OCI-LY7 (cell line): ENCODE data around the gene TMC7. TPM values are rescaled to one million over a fixed set of nuclear protein-coding genes. Genes with fewer than 3 reads are reported as not detected.

Experiments used
- BruUV-seq: library from RNA; stranded (reverse); fragments of 400-500 nt; replicated peaks from 2 replicates; lab custom pipeline; 2021; lab: Mats Ljungman, UMichigan
- CTCF ChIA-PET: fragments of 300-600 bp; sonication (Branson Sonifier 250); formaldehyde crosslinking; loops from one replicate; lab custom pipeline; 2022; ENCODE audit warnings: antibody characterized with exemption; ENCODE audit not compliant: unreplicated experiment; lab: Charles Lee
- POLR2A ChIA-PET: fragments of 300-600 bp; sonication (Branson Sonifier 250); formaldehyde crosslinking; loops from one replicate; lab custom pipeline; 2022; ENCODE audit warnings: antibody characterized with exemption; lab: Charles Lee
- DNase-seq: peaks from one replicate; pipeline ENCODE4 v3.0.0-alpha.2; 2015; ENCODE audit warnings: low spot score
- H2AFZ ChIP-seq: fragments of 200-600 bp; sonication (generic), shearing (Covaris generic); 2 replicates; pipeline ENCODE4 v1.6.1; 2014; ENCODE audit warnings: mild to moderate bottlenecking, antibody characterized with exemption, low read length, moderate library complexity
- H3K27ac ChIP-seq: fragments of 200-600 bp; sonication (generic); 2 replicates; pipeline ENCODE4 v1.5.1; 2014; ENCODE audit warnings: mixed run types, low read depth, mild to moderate bottlenecking, moderate library complexity, low read length, inconsistent platforms; ENCODE audit not compliant: poor library complexity, severe bottlenecking
- H3K36me3 ChIP-seq: fragments of 200-600 bp; sonication (generic); 2 replicates; pipeline ENCODE4 v1.6.1; 2014; ENCODE audit warnings: mild to moderate bottlenecking, antibody characterized with exemption, low read length, moderate library complexity, mixed read lengths; ENCODE audit not compliant: insufficient read depth
- H3K4me1 ChIP-seq: fragments of 200-600 bp; sonication (generic); 2 replicates; pipeline ENCODE4 v1.5.1; 2014; ENCODE audit warnings: mild to moderate bottlenecking, low read length; ENCODE audit not compliant: insufficient read depth, poor library complexity, severe bottlenecking
- H3K4me2 ChIP-seq: fragments of 200-600 bp; sonication (generic); 2 replicates; pipeline ENCODE4 v1.6.1; 2014; ENCODE audit warnings: mild to moderate bottlenecking, low read length
- H3K4me3 ChIP-seq: fragments of 200-600 bp; sonication (generic); 2 replicates; pipeline ENCODE4 v1.5.1; 2014; ENCODE audit warnings: mild to moderate bottlenecking, low read depth, low read length; ENCODE audit not compliant: poor library complexity, severe bottlenecking
- H3K79me2 ChIP-seq: fragments of 200-600 bp; sonication (generic); 2 replicates; pipeline ENCODE4 v1.6.1; 2016; ENCODE audit warnings: low read depth, mild to moderate bottlenecking, low read length, moderate library complexity, mixed read lengths; ENCODE audit not compliant: insufficient read depth
- H3K9me2 ChIP-seq: fragments of 200-600 bp; sonication (generic); 2 replicates; pipeline ENCODE4 v1.6.1; 2016; ENCODE audit warnings: mild to moderate bottlenecking, low read length, mixed read lengths; ENCODE audit not compliant: insufficient read depth
- H3K9me3 ChIP-seq: fragments of 200-600 bp; sonication (generic); 2 replicates; pipeline ENCODE4 v1.6.1; 2014; ENCODE audit warnings: mild to moderate bottlenecking, mixed run types, low read length, mixed read lengths
- H4K20me1 ChIP-seq: fragments of 200-600 bp; sonication (generic); 2 replicates; pipeline ENCODE4 v1.6.1; 2014; ENCODE audit warnings: mild to moderate bottlenecking, antibody characterized with exemption, low read length, moderate library complexity, mixed read lengths; ENCODE audit not compliant: insufficient read depth
- EZH2phosphoT487 ChIP-seq: fragments of 200-600 bp; sonication (generic); IDR thresholded peaks from 2 replicates; pipeline ENCODE4 v1.6.1; 2018; ENCODE audit warnings: low read depth, borderline replicate concordance, mild to moderate bottlenecking, mixed run types, antibody characterized with exemption, low read length, moderate library complexity, mixed read lengths
- intact Hi-C: fragments of 100-400 bp; cut with micrococcal nuclease; formaldehyde crosslinking; loops from one replicate; pipeline ENCODE4 v1.10.0; 2022; ENCODE audit not compliant: unreplicated experiment
- total RNA-seq, 2 experiments: library from RNA; depleted of rRNA in 1 of 2; stranded (reverse); fragments of >200 nt in 1 of 2; shearing (Covaris generic) in 1 of 2; gene quantifications; 2 replicates each; pipeline ENCODE4 v1.2.3, GENCODE V29; 2014 to 2022
- TF ChIP-seq, protein P1 (sequence below): fragments of 200-600 bp; sonication (generic); conservative IDR thresholded peaks from 2 replicates; pipeline ENCODE4 v1.5.1; 2014; ENCODE audit warnings: mild to moderate bottlenecking, antibody characterized with exemption, low read length, moderate library complexity, mixed read lengths

Gene TMC7
- total RNA-seq, 2 experiments from 2014 or later = not detected

DNA sequence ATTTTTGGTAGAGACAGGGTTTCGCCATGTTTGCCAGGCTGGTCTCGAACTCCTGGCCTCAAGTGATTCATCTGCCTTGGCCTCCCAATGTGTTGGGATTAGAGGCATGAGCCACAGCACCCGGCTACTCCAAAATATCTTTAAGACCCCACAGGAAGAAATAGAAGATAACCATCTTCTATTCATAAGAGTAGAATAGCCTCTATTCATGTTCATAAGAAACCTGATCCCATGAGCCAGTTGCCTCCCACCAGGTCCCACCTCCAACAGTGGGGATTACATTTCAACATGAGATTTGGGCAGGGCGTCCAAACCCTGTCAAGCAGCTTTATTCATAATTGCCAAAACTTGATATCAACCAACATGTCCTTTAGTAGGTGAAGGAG is 13.9 kb upstream of the TMC7 start:
- Histone ChIP-seq H3K4me3 (no peak overlapping the region), H3K4me1 (peaks cover 5% of the 10 kb centered on the region), H2AFZ (no peak overlapping the region), H3K4me2 (no peak overlapping the region), H3K9me2 (no peaks in the 10 kb centered on the region), H3K9me3 (no peaks in the 10 kb centered on the region), H4K20me1 (no peaks in the 10 kb centered on the region), H3K79me2 (no peaks in the 10 kb centered on the region), H3K36me3 (no peaks in the 10 kb centered on the region), H3K27ac (no peak overlapping the region)
- POLR2A ChIA-PET = no interaction called here
- CTCF ChIA-PET = no interaction called here
- BruUV-seq = no TSS peak
- no peak for TF ChIP-seq EZH2phosphoT487
- TF ChIP-seq, protein P1, sequence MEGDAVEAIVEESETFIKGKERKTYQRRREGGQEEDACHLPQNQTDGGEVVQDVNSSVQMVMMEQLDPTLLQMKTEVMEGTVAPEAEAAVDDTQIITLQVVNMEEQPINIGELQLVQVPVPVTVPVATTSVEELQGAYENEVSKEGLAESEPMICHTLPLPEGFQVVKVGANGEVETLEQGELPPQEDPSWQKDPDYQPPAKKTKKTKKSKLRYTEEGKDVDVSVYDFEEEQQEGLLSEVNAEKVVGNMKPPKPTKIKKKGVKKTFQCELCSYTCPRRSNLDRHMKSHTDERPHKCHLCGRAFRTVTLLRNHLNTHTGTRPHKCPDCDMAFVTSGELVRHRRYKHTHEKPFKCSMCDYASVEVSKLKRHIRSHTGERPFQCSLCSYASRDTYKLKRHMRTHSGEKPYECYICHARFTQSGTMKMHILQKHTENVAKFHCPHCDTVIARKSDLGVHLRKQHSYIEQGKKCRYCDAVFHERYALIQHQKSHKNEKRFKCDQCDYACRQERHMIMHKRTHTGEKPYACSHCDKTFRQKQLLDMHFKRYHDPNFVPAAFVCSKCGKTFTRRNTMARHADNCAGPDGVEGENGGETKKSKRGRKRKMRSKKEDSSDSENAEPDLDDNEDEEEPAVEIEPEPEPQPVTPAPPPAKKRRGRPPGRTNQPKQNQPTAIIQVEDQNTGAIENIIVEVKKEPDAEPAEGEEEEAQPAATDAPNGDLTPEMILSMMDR = no peak
- DNase-seq = no peak
- intact Hi-C loops = loop anchor here (2.0 kb wide), 1 partner anchor 171 kb away; no protein-coding TSS in a partner anchor

DNA sequence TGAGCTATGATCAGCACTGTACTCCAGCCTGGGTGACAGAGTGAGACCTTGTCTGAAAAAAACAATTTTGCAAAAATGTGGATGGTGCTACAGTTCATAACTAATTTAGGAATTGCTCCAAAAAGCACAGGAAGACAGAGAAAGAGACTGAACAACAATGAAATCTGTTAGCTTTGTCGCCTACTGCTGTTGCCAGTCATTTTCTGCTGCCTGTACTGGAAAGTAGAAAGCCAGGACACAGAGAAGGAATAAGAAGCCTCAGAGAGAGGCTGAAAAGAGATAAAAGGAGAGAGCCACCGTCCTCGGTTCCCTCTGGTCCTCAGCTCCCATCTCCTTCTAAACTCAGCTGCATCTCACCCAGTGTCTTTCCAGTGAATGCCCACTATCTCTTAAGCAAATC is 8.6 kb upstream of the TMC7 start:
- no peak for DNase-seq
- no peak for TF ChIP-seq EZH2phosphoT487
- TF ChIP-seq, protein P1 = no peak
- no peak overlapping the region for H2AFZ ChIP-seq
- CTCF ChIA-PET = no interaction called here
- POLR2A ChIA-PET = interaction anchor here (1.0 kb wide), 1 partner anchor 174 kb away, joined by 3 read pairs; the partner anchor contains the start of gene ARL6IP1
- no peaks in the 10 kb centered on the region for H3K4me1 ChIP-seq
- BruUV-seq = no TSS peak
- no peak overlapping the region for H3K27ac ChIP-seq
- no peak overlapping the region for H3K4me2 ChIP-seq
- H3K9me3 ChIP-seq = no peaks in the 10 kb centered on the region
- no peaks in the 10 kb centered on the region for H3K9me2 ChIP-seq
- H3K4me3 ChIP-seq = no peak overlapping the region
- intact Hi-C loops = no loop called here
- H3K79me2 ChIP-seq = no peaks in the 10 kb centered on the region
- no peaks in the 10 kb centered on the region for H4K20me1 ChIP-seq
- no peaks in the 10 kb centered on the region for H3K36me3 ChIP-seq

DNA sequence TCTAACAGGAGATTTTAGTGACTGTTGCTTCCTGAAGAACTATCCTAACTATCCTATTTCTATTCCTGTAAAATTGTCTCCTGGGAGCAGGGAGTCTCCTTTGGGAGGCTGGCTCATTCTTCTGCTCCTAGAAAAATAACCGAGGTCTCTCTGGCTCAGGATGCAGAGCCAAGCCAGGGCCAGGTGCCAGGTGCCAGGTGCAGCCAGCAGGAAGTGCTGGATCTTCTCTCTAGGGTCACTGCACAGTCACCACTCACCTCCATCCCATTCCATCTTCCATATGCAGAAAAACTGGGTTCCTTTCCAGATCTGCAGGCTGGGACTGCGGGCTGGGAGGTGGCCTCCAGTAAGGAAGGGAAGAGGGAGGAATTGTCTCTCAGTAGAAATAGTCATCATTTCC is 3.8 kb upstream of the TMC7 start:
- Histone ChIP-seq H2AFZ (no peak overlapping the region), H3K9me2 (no peaks in the 10 kb centered on the region), H3K27ac (no peak overlapping the region), H3K4me3 (no peak overlapping the region), H3K9me3 (no peaks in the 10 kb centered on the region), H3K4me1 (no peaks in the 10 kb centered on the region), H4K20me1 (no peaks in the 10 kb centered on the region), H3K79me2 (no peaks in the 10 kb centered on the region), H3K4me2 (no peak overlapping the region), H3K36me3 (no peaks in the 10 kb centered on the region)
- TF ChIP-seq, protein P1 = no peak
- no peak for TF ChIP-seq EZH2phosphoT487
- CTCF ChIA-PET = no interaction called here
- POLR2A ChIA-PET = no interaction called here
- no TSS peak for BruUV-seq
- intact Hi-C loops = no loop called here
- DNase-seq = no peak
